Activated CD4-positive, alpha-beta T cell treated with anti-CD3 and anti-CD28 coated beads, Interleukin-2, amount 10 ng/mL, durations not matched to agents 24 days and 14 days (primary cell): ENCODE results near the gene CTTNBP2NL. TPM values are rescaled to one million over a fixed set of nuclear protein-coding genes. Genes with fewer than 3 reads are reported as not detected.

Experiments used
- DNase-seq: peaks from one replicate; pipeline ENCODE4 v3.0.0; 2022
- H3K27ac Mint-ChIP-seq: one replicate; pipeline ENCODE4 v1.8.0; 2022; ENCODE audit warnings: mild to moderate bottlenecking, mixed read lengths
- H3K27me3 Mint-ChIP-seq: one replicate; pipeline ENCODE4 v1.8.0; 2022; ENCODE audit warnings: mixed read lengths
- H3K36me3 Mint-ChIP-seq: one replicate; pipeline ENCODE4 v1.8.0; 2022; ENCODE audit warnings: low read depth, mild to moderate bottlenecking, mixed read lengths
- H3K4me1 Mint-ChIP-seq: one replicate; pipeline ENCODE4 v1.8.0; 2021; ENCODE audit warnings: mixed read lengths
- H3K4me3 Mint-ChIP-seq: one replicate; pipeline ENCODE4 v1.8.0; 2022; ENCODE audit warnings: mild to moderate bottlenecking, moderate library complexity, mixed read lengths
- H3K9me3 Mint-ChIP-seq: one replicate; pipeline ENCODE4 v1.8.0; 2021; ENCODE audit warnings: mixed read lengths
- intact Hi-C: fragments of 100-400 bp; cut with micrococcal nuclease; formaldehyde crosslinking; loops from one replicate; pipeline ENCODE4 v1.15.1; 2023
- total RNA-seq: library from RNA; stranded (reverse); gene quantifications from 2 replicates; pipeline ENCODE4 v1.2.3, GENCODE V29; 2022

The CTTNBP2NL gene
- total RNA-seq, 1 donor from 2014 or later, result 4.1 TPM

DNA sequence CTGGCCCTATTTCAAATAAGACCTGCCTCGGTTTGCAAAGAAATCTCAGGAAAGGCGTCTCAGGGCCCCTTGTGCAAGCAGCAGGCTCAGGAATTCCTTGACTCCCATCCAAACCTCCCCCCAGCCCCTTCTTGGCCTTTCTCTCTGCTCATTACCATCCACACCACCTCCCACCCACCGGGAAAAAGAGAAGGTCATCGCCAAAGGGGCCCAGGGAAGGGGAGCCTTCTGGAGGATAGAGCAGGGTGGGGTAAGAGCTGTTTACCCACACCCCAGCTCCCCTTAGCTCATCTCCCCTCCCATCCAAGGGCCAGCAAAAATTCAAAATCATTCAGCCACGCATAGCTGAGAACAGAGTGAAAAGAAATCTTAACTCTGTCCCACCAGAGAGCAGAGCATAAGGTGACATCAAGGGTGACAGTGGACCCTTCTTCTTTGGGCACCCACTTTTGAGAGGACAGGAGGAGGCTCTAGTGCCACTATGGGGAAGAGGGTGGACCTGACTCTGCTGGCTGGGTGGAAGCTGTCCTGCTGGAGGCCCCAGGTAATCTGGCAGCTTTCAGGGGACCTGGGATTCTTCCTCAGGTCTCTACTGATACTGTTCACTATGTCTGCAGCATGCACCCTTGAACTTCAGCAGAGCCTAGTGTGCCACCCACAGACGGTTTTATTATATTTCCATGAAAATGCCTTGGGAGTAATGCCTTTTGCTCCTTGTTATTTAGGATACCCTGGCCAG is 108.8 kb downstream of the CTTNBP2NL start:
- Mint-ChIP-seq H3K27me3 (peaks cover 63% of the 10 kb centered on the region), H3K36me3 (no peaks in the 10 kb centered on the region), H3K4me1 (peaks cover 12% of the 10 kb centered on the region), H3K9me3 (no peaks in the 10 kb centered on the region), H3K27ac (no peak overlapping the region), H3K4me3 (no peak overlapping the region)
- intact Hi-C loops, result loop anchor here (5.0 kb wide), 1 partner anchor 113 kb away; no protein-coding TSS in a partner anchor
- DNase-seq, result no peak

- Mint-ChIP-seq H3K36me3 (no peaks in the 10 kb centered on the region), H3K27ac (no peak overlapping the region), H3K4me1 (peaks cover 12% of the 10 kb centered on the region), H3K9me3 (no peaks in the 10 kb centered on the region), H3K4me3 (no peak overlapping the region), H3K27me3 (peaks cover 66% of the 10 kb centered on the region)
- intact Hi-C loops, result loop anchor here (5.0 kb wide), 1 partner anchor 113 kb away; no protein-coding TSS in a partner anchor
- DNase-seq, result no peak
Measured at GRCh38 chr1:112505400-112505785, 109.4 kb downstream of the CTTNBP2NL start.

GRCh38 chr1:112505878-112506277 is 109.9 kb downstream of the CTTNBP2NL start:
- Mint-ChIP-seq H3K27me3 (peaks cover 70% of the 10 kb centered on the region), H3K4me3 (no peak overlapping the region), H3K4me1 (peaks cover 12% of the 10 kb centered on the region), H3K36me3 (no peaks in the 10 kb centered on the region), H3K9me3 (no peaks in the 10 kb centered on the region), H3K27ac (no peak overlapping the region)
- intact Hi-C loops, result loop anchor here (5.0 kb wide), 1 partner anchor 114 kb away; no protein-coding TSS in a partner anchor
- no peak for DNase-seq

GRCh38 chr1:112506306-112506705 is 110.3 kb downstream of the CTTNBP2NL start:
- Mint-ChIP-seq H3K4me3 (no peak overlapping the region), H3K4me1 (peaks cover 12% of the 10 kb centered on the region), H3K27ac (no peak overlapping the region), H3K36me3 (no peaks in the 10 kb centered on the region), H3K27me3 (peaks cover 68% of the 10 kb centered on the region), H3K9me3 (no peaks in the 10 kb centered on the region)
- DNase-seq, result no peak
- intact Hi-C loops, result loop anchor here (5.0 kb wide), 1 partner anchor 114 kb away; no protein-coding TSS in a partner anchor

GRCh38 chr1:112506731-112507130 is 110.7 kb downstream of the CTTNBP2NL start:
- Mint-ChIP-seq H3K4me3 (no peak overlapping the region), H3K27ac (no peak overlapping the region), H3K27me3 (peaks cover 67% of the 10 kb centered on the region), H3K9me3 (no peaks in the 10 kb centered on the region), H3K36me3 (no peaks in the 10 kb centered on the region), H3K4me1 (peaks cover 10% of the 10 kb centered on the region)
- no peak for DNase-seq
- intact Hi-C loops, result loop anchor here (5.0 kb wide), 1 partner anchor 114 kb away; no protein-coding TSS in a partner anchor

- H3K36me3 Mint-ChIP-seq, result no peaks in the 10 kb centered on the region
- H3K4me3 Mint-ChIP-seq, result peak overlapping the region; percentile 82
- no peaks in the 10 kb centered on the region for H3K9me3 Mint-ChIP-seq
- no peak overlapping the region for H3K27ac Mint-ChIP-seq
- intact Hi-C loops, result loop anchor here (5.0 kb wide), 1 partner anchor 115 kb away; no protein-coding TSS in a partner anchor
- H3K4me1 Mint-ChIP-seq, result peaks cover 11% of the 10 kb centered on the region
- DNase-seq, result no peak
- peaks cover 68% of the 10 kb centered on the region for H3K27me3 Mint-ChIP-seq
Measured at GRCh38 chr1:112507336-112507735, 111.3 kb downstream of the CTTNBP2NL start.

DNA sequence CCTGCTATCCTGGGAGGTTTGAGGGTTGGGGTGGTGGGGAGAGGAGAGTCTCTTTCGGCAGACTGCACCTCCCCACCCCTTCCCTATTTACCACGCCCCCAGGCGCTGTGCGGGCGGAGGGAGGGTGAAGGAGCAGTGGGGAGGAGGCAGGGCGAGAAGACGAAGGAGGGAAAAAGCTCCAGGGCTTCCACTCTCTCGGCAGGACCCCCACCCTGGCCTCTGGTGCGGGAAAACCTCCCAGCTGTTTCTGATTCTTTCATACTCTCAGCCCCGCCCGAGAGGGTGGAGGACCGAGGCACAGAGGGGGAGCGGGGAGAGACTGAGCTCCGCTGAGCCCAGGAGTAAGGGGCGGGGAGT is 111.9 kb downstream of the CTTNBP2NL start:
- H3K4me1 Mint-ChIP-seq, result peaks cover 8% of the 10 kb centered on the region

DNA sequence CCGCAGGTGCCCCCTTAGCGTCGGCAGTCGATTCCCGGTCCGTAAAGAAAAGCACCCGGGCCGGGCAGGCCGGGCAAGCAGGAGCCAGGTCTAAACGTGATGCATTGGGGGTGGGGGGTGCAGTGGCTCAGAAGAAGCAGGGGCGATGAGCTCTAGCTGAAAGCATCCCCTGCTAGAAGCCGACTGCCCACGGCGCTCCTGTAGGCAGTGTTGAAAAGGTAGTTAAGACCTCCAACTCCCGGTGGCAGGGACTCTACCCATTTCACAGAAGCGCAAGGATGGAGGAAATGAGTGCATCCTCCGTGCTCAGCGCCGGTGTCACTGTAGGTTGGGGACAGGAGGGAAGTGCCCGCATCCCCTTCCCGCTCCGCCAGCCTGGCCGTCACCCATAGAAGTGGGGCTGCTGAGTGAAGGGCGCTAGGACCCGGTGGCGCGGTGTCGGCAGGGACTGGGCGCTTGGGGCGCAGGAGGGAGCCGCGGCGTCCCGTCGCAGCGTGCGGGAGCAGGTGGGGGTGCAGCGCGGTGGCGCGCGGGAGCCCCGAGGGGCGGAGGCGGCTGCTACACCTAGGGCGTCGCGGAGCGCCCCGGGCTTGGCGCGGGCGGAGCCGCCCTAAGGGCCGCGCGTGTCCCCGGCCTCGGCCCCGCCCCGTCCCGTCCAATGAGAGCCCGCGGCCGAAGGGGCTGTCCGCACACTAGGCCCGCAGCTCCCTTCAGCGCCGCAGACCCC is 112.4 kb downstream of the CTTNBP2NL start, which contains the start of gene WNT2B:
Gene WNT2B, plus strand, starts transcription at position 688 of the 727 bp plus-strand sequence. CDS start 298 bp downstream, outside the sequence.
- intact Hi-C loops, result loop anchor here (2.0 to 5.0 kb wide), 2 partner anchors 116 to 564 kb away; partner anchors contain the start of gene LRIG2
- no peak within 1 kb of the TSS for H3K27ac Mint-ChIP-seq
- H3K4me1 Mint-ChIP-seq, result peaks cover 8% of the 10 kb centered on the region
- no peaks in the 10 kb centered on the region for H3K36me3 Mint-ChIP-seq
- peaks cover 57% of the 10 kb centered on the region for H3K27me3 Mint-ChIP-seq
- no peaks in the 10 kb centered on the region for H3K9me3 Mint-ChIP-seq
- peak; percentile 86 for DNase-seq
- peak within 1 kb of the TSS; percentile 82 for H3K4me3 Mint-ChIP-seq

More for the DNA sequence above, 111.9 kb downstream of the CTTNBP2NL start:
- no peaks in the 10 kb centered on the region for H3K36me3 Mint-ChIP-seq
- peaks cover 62% of the 10 kb centered on the region for H3K27me3 Mint-ChIP-seq
- H3K4me3 Mint-ChIP-seq, result peak overlapping the region; percentile 82
- DNase-seq, result peak; percentile 73
- no peaks in the 10 kb centered on the region for H3K9me3 Mint-ChIP-seq
- no peak overlapping the region for H3K27ac Mint-ChIP-seq
- intact Hi-C loops, result loop anchor here (2.0 to 5.0 kb wide), 2 partner anchors 116 to 565 kb away; partner anchors contain the start of gene LRIG2

DNA sequence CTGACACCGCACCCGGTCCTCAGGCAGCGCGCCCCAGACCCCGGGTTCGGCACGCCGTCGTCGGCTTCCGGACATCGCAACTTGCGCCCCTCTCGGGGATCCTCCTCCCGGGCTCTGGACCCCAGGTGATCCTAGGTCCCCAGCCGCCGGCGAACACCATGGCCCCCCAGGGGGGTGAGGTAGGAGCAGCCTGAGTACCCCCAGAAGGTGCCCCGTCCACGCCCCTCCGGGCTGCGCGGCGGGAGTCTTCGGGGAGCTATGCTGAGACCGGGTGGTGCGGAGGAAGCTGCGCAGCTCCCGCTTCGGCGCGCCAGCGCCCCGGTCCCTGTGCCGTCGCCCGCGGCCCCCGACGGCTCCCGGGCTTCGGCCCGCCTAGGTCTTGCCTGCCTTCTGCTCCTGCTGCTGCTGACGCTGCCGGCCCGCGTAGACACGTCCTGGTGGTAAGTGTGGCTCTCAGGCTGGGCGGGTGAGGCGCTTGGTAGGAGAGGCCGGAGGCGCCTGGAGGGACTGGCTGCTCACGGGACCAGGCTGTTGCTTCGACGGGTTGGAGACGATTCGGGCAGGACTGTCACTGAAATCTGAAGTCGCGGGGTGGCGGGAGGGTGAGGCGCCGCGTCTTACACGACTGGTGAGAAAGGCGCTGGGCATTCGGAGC is 113.1 kb downstream of the CTTNBP2NL start:
- peak; percentile 71 for DNase-seq
- Mint-ChIP-seq H3K36me3 (no peaks in the 10 kb centered on the region), H3K4me3 (peak overlapping the region; percentile 7), H3K9me3 (no peaks in the 10 kb centered on the region), H3K27me3 (peaks cover 56% of the 10 kb centered on the region), H3K27ac (no peak overlapping the region), H3K4me1 (peaks cover 8% of the 10 kb centered on the region)
- intact Hi-C loops, result loop anchor here (2.0 to 5.0 kb wide), 2 partner anchors 117 to 564 kb away; partner anchors contain the start of gene LRIG2

- Mint-ChIP-seq H3K27me3 (peaks cover 50% of the 10 kb centered on the region), H3K4me1 (peaks cover 8% of the 10 kb centered on the region), H3K9me3 (no peaks in the 10 kb centered on the region), H3K27ac (no peak overlapping the region), H3K4me3 (peak overlapping the region; percentile 7), H3K36me3 (no peaks in the 10 kb centered on the region)
- no peak for DNase-seq
- intact Hi-C loops, result loop anchor here (2.0 to 5.0 kb wide), 2 partner anchors 117 to 563 kb away; partner anchors contain the start of gene LRIG2
Measured at GRCh38 chr1:112509660-112510178, 113.7 kb downstream of the CTTNBP2NL start.

DNA sequence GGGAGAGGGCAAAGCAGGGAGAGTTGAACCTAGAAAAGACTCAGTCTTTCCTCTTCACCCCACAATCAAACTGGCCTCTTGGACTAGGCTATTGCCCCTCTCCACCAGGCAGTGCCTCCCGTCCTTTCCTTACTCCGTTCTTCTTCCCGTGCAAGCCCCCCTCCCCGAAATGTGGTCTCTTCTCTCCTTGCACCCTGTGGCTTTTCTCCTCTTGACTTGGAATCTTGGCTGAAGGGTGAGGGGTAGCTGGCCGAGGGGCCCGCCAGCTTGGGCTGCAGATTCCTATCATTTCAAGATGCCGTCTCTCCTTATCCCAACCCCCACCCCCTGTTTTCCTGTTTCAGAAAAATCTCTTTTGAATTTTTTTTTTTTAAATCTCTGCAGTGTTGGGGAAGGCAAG is 114.3 kb downstream of the CTTNBP2NL start:
- Mint-ChIP-seq H3K27ac (no peak overlapping the region), H3K36me3 (no peaks in the 10 kb centered on the region), H3K27me3 (peaks cover 44% of the 10 kb centered on the region), H3K9me3 (no peaks in the 10 kb centered on the region), H3K4me1 (peaks cover 8% of the 10 kb centered on the region), H3K4me3 (peak overlapping the region; percentile 18)
- intact Hi-C loops, result no loop called here
- no peak for DNase-seq
